ENCODE data around the gene CAMK1D.

GRCh38 chr10:12625393-12626023 is 276.2 kb downstream of the CAMK1D start:
- TF ChIP-seq CTCF (IDR thresholded peaks at IDR 0.05) (no peak), POLR2A (IDR thresholded peaks at IDR 0.05) (no peak)
